Calu3 (cell line): ENCODE results near the gene CTNNBL1. TPM values are rescaled to one million over a fixed set of nuclear protein-coding genes. Genes with fewer than 3 reads are reported as not detected.

Experiments used
- BruUV-seq: library from RNA; stranded (reverse); fragments of 400-500 nt; replicated peaks from 2 replicates; lab custom pipeline; 2021; lab: Mats Ljungman, UMichigan
- CTCF ChIA-PET: fragments of 300-600 bp; sonication (Branson Sonifier 250); formaldehyde crosslinking; loops from one replicate; lab custom pipeline; 2022; ENCODE audit warnings: antibody characterized with exemption; lab: Charles Lee
- DNase-seq: peaks from one replicate; pipeline ENCODE4 v3.0.0; 2022
- H3K27ac Mint-ChIP-seq: one replicate; pipeline ENCODE4 v1.8.0; 2022; ENCODE audit warnings: mixed read lengths; ENCODE audit not compliant: unreplicated experiment
- H3K27me3 Mint-ChIP-seq: one replicate; pipeline ENCODE4 v1.8.0; 2022; ENCODE audit warnings: mixed read lengths; ENCODE audit not compliant: unreplicated experiment
- H3K36me3 Mint-ChIP-seq: one replicate; pipeline ENCODE4 v1.8.0; 2022; ENCODE audit warnings: mild to moderate bottlenecking, moderate library complexity, mixed read lengths; ENCODE audit not compliant: insufficient read depth, unreplicated experiment
- H3K4me1 Mint-ChIP-seq: one replicate; pipeline ENCODE4 v1.8.0; 2022; ENCODE audit warnings: mild to moderate bottlenecking, low read depth, mixed read lengths; ENCODE audit not compliant: unreplicated experiment
- H3K4me3 Mint-ChIP-seq: one replicate; pipeline ENCODE4 v1.8.0; 2022; ENCODE audit warnings: mild to moderate bottlenecking, low read depth, moderate library complexity, mixed read lengths; ENCODE audit not compliant: unreplicated experiment
- H3K9me3 Mint-ChIP-seq: one replicate; pipeline ENCODE4 v1.8.0; 2022; ENCODE audit warnings: low read depth, mixed read lengths; ENCODE audit not compliant: unreplicated experiment
- intact Hi-C: fragments of 100-400 bp; cut with micrococcal nuclease; formaldehyde crosslinking; loops from one replicate; pipeline ENCODE4 v1.10.0; 2022; ENCODE audit not compliant: unreplicated experiment
- total RNA-seq: library from RNA; stranded (reverse); gene quantifications from 2 replicates; pipeline ENCODE4 v1.2.3, GENCODE V29; 2022
- TF ChIP-seq, protein P1 (sequence below): fragments of 200-600 bp; IDR thresholded peaks from one replicate; pipeline ENCODE4 v1.8.0; 2022; ENCODE audit warnings: antibody characterized with exemption; ENCODE audit not compliant: unreplicated experiment

Gene CTNNBL1
- total RNA-seq, 1 experiment from 2014 or later, result 106 TPM

DNA sequence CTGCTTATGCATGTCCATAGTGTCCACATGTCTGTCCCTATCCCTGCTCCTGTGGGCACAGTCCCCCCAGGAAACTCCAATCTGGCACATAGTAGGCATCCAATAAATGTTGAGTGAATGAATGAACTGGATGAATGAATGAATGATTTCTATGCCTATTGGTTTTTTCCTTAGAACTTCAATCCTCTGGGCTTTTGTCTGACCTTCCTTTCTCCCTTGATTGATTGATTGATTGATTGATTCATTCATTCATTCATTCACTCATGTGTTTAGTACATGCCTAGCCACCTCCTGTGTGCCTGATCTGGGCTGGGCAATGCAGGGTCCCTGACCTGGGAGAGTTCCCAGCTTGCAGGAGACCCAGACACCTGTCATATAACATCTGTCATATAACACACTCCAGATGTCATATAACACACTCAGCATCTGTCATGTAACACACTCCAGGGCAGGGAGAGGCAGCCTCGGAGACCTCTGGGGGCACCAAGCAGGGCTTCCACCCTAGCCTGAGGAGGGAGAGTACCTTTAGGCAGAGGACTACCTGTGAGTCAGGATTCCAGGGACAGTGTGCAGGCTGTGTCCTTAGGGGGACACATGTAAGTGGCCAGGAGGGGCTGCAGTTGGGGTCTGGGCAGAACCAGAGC, 227.0 kb downstream of the CTNNBL1 start:
- H3K4me1 Mint-ChIP-seq, result no peaks in the 10 kb centered on the region
- no peak for DNase-seq
- H3K36me3 Mint-ChIP-seq, result no peaks in the 10 kb centered on the region
- no TSS peak for BruUV-seq
- intact Hi-C loops, result no loop called here
- H3K9me3 Mint-ChIP-seq, result no peaks in the 10 kb centered on the region
- CTCF ChIA-PET, result no interaction called here
- no peak overlapping the region for H3K27ac Mint-ChIP-seq
- H3K27me3 Mint-ChIP-seq, result peaks cover 88% of the 10 kb centered on the region
- TF ChIP-seq, protein P1, sequence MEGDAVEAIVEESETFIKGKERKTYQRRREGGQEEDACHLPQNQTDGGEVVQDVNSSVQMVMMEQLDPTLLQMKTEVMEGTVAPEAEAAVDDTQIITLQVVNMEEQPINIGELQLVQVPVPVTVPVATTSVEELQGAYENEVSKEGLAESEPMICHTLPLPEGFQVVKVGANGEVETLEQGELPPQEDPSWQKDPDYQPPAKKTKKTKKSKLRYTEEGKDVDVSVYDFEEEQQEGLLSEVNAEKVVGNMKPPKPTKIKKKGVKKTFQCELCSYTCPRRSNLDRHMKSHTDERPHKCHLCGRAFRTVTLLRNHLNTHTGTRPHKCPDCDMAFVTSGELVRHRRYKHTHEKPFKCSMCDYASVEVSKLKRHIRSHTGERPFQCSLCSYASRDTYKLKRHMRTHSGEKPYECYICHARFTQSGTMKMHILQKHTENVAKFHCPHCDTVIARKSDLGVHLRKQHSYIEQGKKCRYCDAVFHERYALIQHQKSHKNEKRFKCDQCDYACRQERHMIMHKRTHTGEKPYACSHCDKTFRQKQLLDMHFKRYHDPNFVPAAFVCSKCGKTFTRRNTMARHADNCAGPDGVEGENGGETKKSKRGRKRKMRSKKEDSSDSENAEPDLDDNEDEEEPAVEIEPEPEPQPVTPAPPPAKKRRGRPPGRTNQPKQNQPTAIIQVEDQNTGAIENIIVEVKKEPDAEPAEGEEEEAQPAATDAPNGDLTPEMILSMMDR, result no peak
- H3K4me3 Mint-ChIP-seq, result no peak overlapping the region

DNA sequence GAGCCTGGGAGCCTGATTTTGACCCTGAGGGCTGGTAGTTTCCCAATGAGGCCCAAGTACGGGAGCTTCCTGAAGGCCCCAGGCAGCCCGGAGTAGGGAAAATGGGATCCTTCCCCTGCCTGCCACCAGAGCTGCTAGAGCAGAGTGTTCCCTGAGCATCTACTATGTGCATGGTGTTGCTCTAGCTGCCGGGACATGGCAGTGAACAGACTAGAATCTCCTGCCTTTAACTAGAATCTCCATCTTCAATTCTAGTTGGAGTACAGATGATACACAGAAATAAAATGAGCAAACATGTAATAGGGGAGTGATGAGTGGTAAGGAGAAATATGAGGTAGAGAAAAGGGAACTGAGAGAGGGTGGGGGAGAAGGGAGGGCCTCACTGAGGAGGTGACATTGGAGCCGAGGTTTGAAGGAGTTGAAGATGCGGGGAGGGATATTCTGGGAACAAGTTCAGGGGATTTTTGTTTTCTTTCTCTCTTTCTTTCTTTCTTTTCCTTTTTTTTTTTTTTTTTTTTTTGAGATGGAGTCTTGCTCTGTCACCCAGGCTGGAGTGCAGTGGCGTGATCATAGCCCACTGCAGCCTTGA, 227.6 kb downstream of the CTNNBL1 start:
- CTCF ChIA-PET, result no interaction called here
- intact Hi-C loops, result no loop called here
- Mint-ChIP-seq H3K27ac (no peak overlapping the region), H3K4me1 (no peaks in the 10 kb centered on the region), H3K4me3 (no peak overlapping the region), H3K27me3 (peaks cover 82% of the 10 kb centered on the region), H3K36me3 (no peaks in the 10 kb centered on the region), H3K9me3 (no peaks in the 10 kb centered on the region)
- BruUV-seq, result no TSS peak
- TF ChIP-seq, protein P1, result no peak
- DNase-seq, result no peak

Other genes starting within 250 kb of the CTNNBL1 start
- not detected in 2 replicates for gene NNAT, start 172.8 kb upstream of the CTNNBL1 start, total RNA-seq
- gene BLCAP, start 166.2 kb upstream of the CTNNBL1 start, total RNA-seq, result 90.4 and 114 TPM in 2 replicates
- 0.71 and 2.8 TPM in 2 replicates for gene VSTM2L, start 209.1 kb downstream of the CTNNBL1 start, total RNA-seq